GM23338 (cell line): ENCODE results near the gene DPP10. TPM values are rescaled to one million over a fixed set of nuclear protein-coding genes. Genes with fewer than 3 reads are reported as not detected.

ENCODE experiments used
- ATAC-seq: fragments of 200-7000 bp; cut with Tn5 transposase; 3 replicates; pipeline ENCODE4 v1.9.1; 2020
- DNase-seq: peaks from one replicate; pipeline ENCODE4 v3.0.0-alpha.2; 2015; ENCODE audit warnings: low spot score
- H2AFZ ChIP-seq: fragments of 200-600 bp; sonication (generic); 2 replicates; pipeline ENCODE4 v1.8.0; 2016; ENCODE audit warnings: antibody characterized with exemption, mild to moderate bottlenecking, moderate library complexity
- H3F3A ChIP-seq: fragments of 200-600 bp; sonication (generic); replicated peaks from 2 replicates; pipeline ENCODE4 v1.8.0; 2017; ENCODE audit warnings: antibody characterized with exemption, mixed run types, low read depth
- H3K27ac ChIP-seq: fragments of 200-600 bp; sonication (generic); 2 replicates; pipeline ENCODE4 v1.6.1; 2016; ENCODE audit warnings: low read depth
- H3K27me3 ChIP-seq: fragments of 200-600 bp; sonication (generic); 2 replicates; pipeline ENCODE4 v1.8.0; 2016; ENCODE audit warnings: mild to moderate bottlenecking, mixed run types, moderate library complexity; ENCODE audit not compliant: insufficient read depth
- H3K36me3 ChIP-seq: fragments of 200-600 bp; sonication (generic); 2 replicates; pipeline ENCODE4 v1.8.0; 2016; ENCODE audit warnings: mild to moderate bottlenecking; ENCODE audit not compliant: insufficient read depth
- H3K4me1 ChIP-seq: fragments of 200-600 bp; sonication (generic); 2 replicates; pipeline ENCODE4 v1.8.0; 2016; ENCODE audit warnings: mild to moderate bottlenecking, moderate library complexity; ENCODE audit not compliant: insufficient read depth
- H3K4me2 ChIP-seq: fragments of 200-600 bp; sonication (generic); 2 replicates; pipeline ENCODE4 v1.7.1; 2017; ENCODE audit warnings: mixed run types
- H3K4me3 ChIP-seq: fragments of 200-600 bp; sonication (generic); 2 replicates; pipeline ENCODE4 v1.6.1; 2016; ENCODE audit warnings: mixed run types
- H3K79me2 ChIP-seq: fragments of 200-600 bp; sonication (generic); replicated peaks from 2 replicates; pipeline ENCODE4 v1.8.0; 2017; ENCODE audit warnings: mild to moderate bottlenecking; ENCODE audit not compliant: insufficient read depth
- H3K9me2 ChIP-seq: fragments of 200-600 bp; sonication (generic); 2 replicates; pipeline ENCODE4 v1.8.0; 2017; ENCODE audit not compliant: insufficient read depth
- H4K20me1 ChIP-seq: fragments of 200-600 bp; sonication (generic); replicated peaks from 2 replicates; pipeline ENCODE4 v1.8.0; 2017; ENCODE audit warnings: mild to moderate bottlenecking; ENCODE audit not compliant: insufficient read depth
- H3K27ac Mint-ChIP-seq: 2 replicates; pipeline ENCODE4 v1.8.0; 2020; ENCODE audit warnings: inconsistent platforms, mild to moderate bottlenecking, moderate library complexity, mixed read lengths
- H3K27me3 Mint-ChIP-seq: 3 replicates; pipeline ENCODE4 v1.8.0; 2022; ENCODE audit warnings: low read depth, mild to moderate bottlenecking, moderate library complexity, mixed read lengths, inconsistent platforms; ENCODE audit not compliant: insufficient read depth, poor library complexity
- H3K36me3 Mint-ChIP-seq: 3 replicates; pipeline ENCODE4 v1.8.0; 2021; ENCODE audit warnings: low read depth, mild to moderate bottlenecking, inconsistent platforms, moderate library complexity, mixed read lengths
- H3K4me1 Mint-ChIP-seq: 3 replicates; pipeline ENCODE4 v1.8.0; 2020; ENCODE audit warnings: mild to moderate bottlenecking, inconsistent platforms, mixed read lengths
- H3K4me3 Mint-ChIP-seq: 3 replicates; pipeline ENCODE4 v1.8.0; 2021; ENCODE audit warnings: moderate library complexity, mild to moderate bottlenecking, inconsistent platforms, mixed read lengths
- H3K9me3 Mint-ChIP-seq: 3 replicates; pipeline ENCODE4 v1.8.0; 2020; ENCODE audit warnings: moderate library complexity, mild to moderate bottlenecking, inconsistent platforms, mixed read lengths
- CREB1 ChIP-seq: fragments of 250-450 bp; sonication (Bioruptor Pico); IDR thresholded peaks from 2 replicates; pipeline ENCODE4 v1.5.0; 2020; ENCODE audit warnings: low read depth, mild to moderate bottlenecking, moderate library complexity
- CTCF ChIP-seq, 2 experiments: fragments of 200-600 bp in 1 of 2; sonication (generic) in 1 of 2; conservative IDR thresholded peaks; 2 replicates each; pipeline versions ENCODE4 v1.5.1 to v1.6.1; 2016 to 2017; ENCODE audit warnings: antibody characterized with exemption in 2 of 2, low read depth in 2 of 2, mild to moderate bottlenecking in 2 of 2, moderate library complexity in 1 of 2
- ETS1 ChIP-seq: IDR thresholded peaks from 2 replicates; pipeline ENCODE4 v1.6.1; 2016; ENCODE audit warnings: antibody characterized with exemption
- EZH2 ChIP-seq: fragments of 200-600 bp; sonication (generic); IDR thresholded peaks from one replicate; pipeline ENCODE4 v1.8.0; 2017; ENCODE audit warnings: antibody characterized with exemption, mild to moderate bottlenecking, low read depth; ENCODE audit not compliant: unreplicated experiment
- EZH2phosphoT487 ChIP-seq: fragments of 200-600 bp; sonication (generic); IDR thresholded peaks from one replicate; pipeline ENCODE4 v1.8.1; 2018; ENCODE audit warnings: antibody characterized with exemption; ENCODE audit not compliant: unreplicated experiment
- JUNB ChIP-seq: IDR thresholded peaks from one replicate; pipeline ENCODE4 v1.6.1; 2016; ENCODE audit warnings: antibody characterized with exemption; ENCODE audit not compliant: unreplicated experiment
- NANOG ChIP-seq: IDR thresholded peaks from 2 replicates; pipeline ENCODE4 v1.6.1; 2016; ENCODE audit warnings: antibody characterized with exemption, borderline replicate concordance
- POLR2AphosphoS5 ChIP-seq: IDR thresholded peaks from 2 replicates; pipeline ENCODE4 v1.6.1; 2016; ENCODE audit warnings: antibody characterized with exemption, low read depth
- STAT1 ChIP-seq: IDR thresholded peaks from one replicate; pipeline ENCODE4 v1.6.1; 2016; ENCODE audit warnings: antibody characterized with exemption; ENCODE audit not compliant: unreplicated experiment
- ZNF114 ChIP-seq: fragments of 250-450 bp; sonication (Bioruptor Pico); IDR thresholded peaks from 2 replicates; pipeline ENCODE4 v1.5.0; 2020; ENCODE audit warnings: mild to moderate bottlenecking, moderate library complexity
- ZNF331 ChIP-seq: fragments of 250-450 bp; sonication (Bioruptor Pico); IDR thresholded peaks from 2 replicates; pipeline ENCODE4 v1.5.0; 2020; ENCODE audit warnings: low read depth, mild to moderate bottlenecking, moderate library complexity
- polyA plus RNA-seq: library from polyadenylated mRNA; unstranded; fragments of >200 nt; fragmentation: Nextera tagmentation; extraction: Ambion mirVana; gene quantifications from 2 replicates; pipeline ENCODE4 v1.2.1, GENCODE V29; 2016
- total RNA-seq: library from RNA; depleted of rRNA; stranded (reverse); fragments of >200 nt; shearing (Covaris generic); gene quantifications from 2 replicates; pipeline ENCODE4 v1.2.3, GENCODE V29; 2014
- TF ChIP-seq, protein P1 (sequence below): fragments of 250-450 bp; sonication (Bioruptor Pico); IDR thresholded peaks from 2 replicates; pipeline ENCODE4 v1.5.0; 2020; ENCODE audit warnings: mild to moderate bottlenecking, moderate library complexity
- TF ChIP-seq, protein P2 (sequence below): IDR thresholded peaks from one replicate; pipeline ENCODE4 v1.6.1; 2018; ENCODE audit warnings: antibody characterized with exemption; ENCODE audit not compliant: unreplicated experiment

The DPP10 gene
- total and polyA plus RNA-seq, 2 experiments from 2014 or later = 3.6 to 14.8 TPM

DNA sequence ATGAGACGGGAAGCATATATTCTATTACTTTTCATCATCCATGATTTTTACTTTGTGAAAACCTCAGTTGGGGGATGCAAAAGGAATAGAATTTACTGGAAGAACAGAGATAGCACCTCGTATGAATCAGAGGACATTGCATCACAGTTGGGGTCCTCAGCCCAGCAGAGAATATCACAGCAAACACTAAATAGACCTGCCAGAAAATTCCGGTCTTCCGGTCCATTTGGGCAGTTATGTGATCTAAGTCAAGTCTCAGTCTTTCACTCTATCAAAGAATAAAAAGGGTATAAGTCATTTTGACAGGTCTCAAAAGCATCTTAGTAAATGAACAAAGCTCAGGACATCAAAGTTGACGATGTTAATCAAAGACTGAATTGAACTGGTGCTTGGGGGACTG is 1100.6 kb downstream of the DPP10 start:
- Mint-ChIP-seq H3K27me3 (no peaks in the 10 kb centered on the region), H3K9me3 (no peaks in the 10 kb centered on the region), H3K36me3 (no peaks in the 10 kb centered on the region), H3K4me3 (no peak overlapping the region), H3K4me1 (peaks cover 26% of the 10 kb centered on the region), H3K27ac (no peak overlapping the region)
- Histone ChIP-seq H3K27me3 (no peaks in the 10 kb centered on the region), H3F3A (no peaks in the 10 kb centered on the region), H3K4me3 (no peak overlapping the region), H3K9me2 (peaks cover 4% of the 10 kb centered on the region; the same call in 1 of the 2 replicates), H2AFZ (no peak overlapping the region), H3K36me3 (no peaks in the 10 kb centered on the region), H3K4me1 (peaks cover 27% of the 10 kb centered on the region), H4K20me1 (no peaks in the 10 kb centered on the region), H3K79me2 (no peaks in the 10 kb centered on the region), H3K27ac (no peak overlapping the region), H3K4me2 (no peak overlapping the region)
- TF ChIP-seq ZNF114 (CRISPR knock-in tag) = no peak
- TF ChIP-seq NANOG = no peak
- TF ChIP-seq STAT1 = no peak
- no peak for TF ChIP-seq CREB1 (CRISPR knock-in tag)
- TF ChIP-seq EZH2 = no peak
- no peak for TF ChIP-seq EZH2phosphoT487
- TF ChIP-seq, protein P1, sequence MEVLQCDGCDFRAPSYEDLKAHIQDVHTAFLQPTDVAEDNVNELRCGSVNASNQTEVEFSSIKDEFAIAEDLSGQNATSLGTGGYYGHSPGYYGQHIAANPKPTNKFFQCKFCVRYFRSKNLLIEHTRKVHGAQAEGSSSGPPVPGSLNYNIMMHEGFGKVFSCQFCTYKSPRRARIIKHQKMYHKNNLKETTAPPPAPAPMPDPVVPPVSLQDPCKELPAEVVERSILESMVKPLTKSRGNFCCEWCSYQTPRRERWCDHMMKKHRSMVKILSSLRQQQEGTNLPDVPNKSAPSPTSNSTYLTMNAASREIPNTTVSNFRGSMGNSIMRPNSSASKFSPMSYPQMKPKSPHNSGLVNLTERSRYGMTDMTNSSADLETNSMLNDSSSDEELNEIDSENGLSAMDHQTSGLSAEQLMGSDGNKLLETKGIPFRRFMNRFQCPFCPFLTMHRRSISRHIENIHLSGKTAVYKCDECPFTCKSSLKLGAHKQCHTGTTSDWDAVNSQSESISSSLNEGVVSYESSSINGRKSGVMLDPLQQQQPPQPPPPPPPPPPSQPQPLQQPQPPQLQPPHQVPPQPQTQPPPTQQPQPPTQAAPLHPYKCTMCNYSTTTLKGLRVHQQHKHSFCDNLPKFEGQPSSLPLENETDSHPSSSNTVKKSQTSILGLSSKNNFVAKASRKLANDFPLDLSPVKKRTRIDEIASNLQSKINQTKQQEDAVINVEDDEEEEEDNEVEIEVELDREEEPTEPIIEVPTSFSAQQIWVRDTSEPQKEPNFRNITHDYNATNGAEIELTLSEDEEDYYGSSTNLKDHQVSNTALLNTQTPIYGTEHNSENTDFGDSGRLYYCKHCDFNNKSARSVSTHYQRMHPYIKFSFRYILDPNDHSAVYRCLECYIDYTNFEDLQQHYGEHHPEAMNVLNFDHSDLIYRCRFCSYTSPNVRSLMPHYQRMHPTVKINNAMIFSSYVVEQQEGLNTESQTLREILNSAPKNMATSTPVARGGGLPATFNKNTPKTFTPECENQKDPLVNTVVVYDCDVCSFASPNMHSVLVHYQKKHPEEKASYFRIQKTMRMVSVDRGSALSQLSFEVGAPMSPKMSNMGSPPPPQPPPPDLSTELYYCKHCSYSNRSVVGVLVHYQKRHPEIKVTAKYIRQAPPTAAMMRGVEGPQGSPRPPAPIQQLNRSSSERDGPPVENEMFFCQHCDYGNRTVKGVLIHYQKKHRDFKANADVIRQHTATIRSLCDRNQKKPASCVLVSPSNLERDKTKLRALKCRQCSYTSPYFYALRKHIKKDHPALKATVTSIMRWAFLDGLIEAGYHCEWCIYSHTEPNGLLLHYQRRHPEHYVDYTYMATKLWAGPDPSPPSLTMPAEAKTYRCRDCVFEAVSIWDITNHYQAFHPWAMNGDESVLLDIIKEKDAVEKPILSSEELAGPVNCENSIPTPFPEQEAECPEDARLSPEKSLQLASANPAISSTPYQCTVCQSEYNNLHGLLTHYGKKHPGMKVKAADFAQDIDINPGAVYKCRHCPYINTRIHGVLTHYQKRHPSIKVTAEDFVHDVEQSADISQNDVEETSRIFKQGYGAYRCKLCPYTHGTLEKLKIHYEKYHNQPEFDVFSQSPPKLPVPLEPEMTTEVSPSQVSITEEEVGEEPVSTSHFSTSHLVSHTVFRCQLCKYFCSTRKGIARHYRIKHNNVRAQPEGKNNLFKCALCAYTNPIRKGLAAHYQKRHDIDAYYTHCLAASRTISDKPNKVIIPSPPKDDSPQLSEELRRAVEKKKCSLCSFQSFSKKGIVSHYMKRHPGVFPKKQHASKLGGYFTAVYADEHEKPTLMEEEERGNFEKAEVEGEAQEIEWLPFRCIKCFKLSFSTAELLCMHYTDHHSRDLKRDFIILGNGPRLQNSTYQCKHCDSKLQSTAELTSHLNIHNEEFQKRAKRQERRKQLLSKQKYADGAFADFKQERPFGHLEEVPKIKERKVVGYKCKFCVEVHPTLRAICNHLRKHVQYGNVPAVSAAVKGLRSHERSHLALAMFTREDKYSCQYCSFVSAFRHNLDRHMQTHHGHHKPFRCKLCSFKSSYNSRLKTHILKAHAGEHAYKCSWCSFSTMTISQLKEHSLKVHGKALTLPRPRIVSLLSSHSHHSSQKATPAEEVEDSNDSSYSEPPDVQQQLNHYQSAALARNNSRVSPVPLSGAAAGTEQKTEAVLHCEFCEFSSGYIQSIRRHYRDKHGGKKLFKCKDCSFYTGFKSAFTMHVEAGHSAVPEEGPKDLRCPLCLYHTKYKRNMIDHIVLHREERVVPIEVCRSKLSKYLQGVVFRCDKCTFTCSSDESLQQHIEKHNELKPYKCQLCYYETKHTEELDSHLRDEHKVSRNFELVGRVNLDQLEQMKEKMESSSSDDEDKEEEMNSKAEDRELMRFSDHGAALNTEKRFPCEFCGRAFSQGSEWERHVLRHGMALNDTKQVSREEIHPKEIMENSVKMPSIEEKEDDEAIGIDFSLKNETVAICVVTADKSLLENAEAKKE = no peak
- no peak for TF ChIP-seq JUNB
- no peak for TF ChIP-seq ZNF331
- TF ChIP-seq POLR2AphosphoS5 = no peak
- no peak for TF ChIP-seq CTCF (conservative IDR thresholded peaks at IDR 0.05; ENCODE audit: low read depth in 2 of 2)
- TF ChIP-seq, protein P2, sequence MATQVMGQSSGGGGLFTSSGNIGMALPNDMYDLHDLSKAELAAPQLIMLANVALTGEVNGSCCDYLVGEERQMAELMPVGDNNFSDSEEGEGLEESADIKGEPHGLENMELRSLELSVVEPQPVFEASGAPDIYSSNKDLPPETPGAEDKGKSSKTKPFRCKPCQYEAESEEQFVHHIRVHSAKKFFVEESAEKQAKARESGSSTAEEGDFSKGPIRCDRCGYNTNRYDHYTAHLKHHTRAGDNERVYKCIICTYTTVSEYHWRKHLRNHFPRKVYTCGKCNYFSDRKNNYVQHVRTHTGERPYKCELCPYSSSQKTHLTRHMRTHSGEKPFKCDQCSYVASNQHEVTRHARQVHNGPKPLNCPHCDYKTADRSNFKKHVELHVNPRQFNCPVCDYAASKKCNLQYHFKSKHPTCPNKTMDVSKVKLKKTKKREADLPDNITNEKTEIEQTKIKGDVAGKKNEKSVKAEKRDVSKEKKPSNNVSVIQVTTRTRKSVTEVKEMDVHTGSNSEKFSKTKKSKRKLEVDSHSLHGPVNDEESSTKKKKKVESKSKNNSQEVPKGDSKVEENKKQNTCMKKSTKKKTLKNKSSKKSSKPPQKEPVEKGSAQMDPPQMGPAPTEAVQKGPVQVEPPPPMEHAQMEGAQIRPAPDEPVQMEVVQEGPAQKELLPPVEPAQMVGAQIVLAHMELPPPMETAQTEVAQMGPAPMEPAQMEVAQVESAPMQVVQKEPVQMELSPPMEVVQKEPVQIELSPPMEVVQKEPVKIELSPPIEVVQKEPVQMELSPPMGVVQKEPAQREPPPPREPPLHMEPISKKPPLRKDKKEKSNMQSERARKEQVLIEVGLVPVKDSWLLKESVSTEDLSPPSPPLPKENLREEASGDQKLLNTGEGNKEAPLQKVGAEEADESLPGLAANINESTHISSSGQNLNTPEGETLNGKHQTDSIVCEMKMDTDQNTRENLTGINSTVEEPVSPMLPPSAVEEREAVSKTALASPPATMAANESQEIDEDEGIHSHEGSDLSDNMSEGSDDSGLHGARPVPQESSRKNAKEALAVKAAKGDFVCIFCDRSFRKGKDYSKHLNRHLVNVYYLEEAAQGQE = no peak
- no peak for TF ChIP-seq ETS1
- ATAC-seq = no peak
- no peak for DNase-seq
